Thymus (tissue), 11 donors: Measurements from ENCODE around the gene UST. TPM values are rescaled to one million over a fixed set of nuclear protein-coding genes. Genes with fewer than 3 reads are reported as not detected.
A peak's percentile ranks its signal among the peaks of the same experiment; 100 is the strongest.
"Not testable (repeated sequence)": the region's sequence is repeated elsewhere in the genome, so short reads cannot be mapped to it uniquely, and the experiment has no call there.

ENCODE experiments used
- DNase-seq, 9 donors: peaks; one replicate each; pipeline ENCODE4 v3.0.0-alpha.2; 2013; ENCODE audit warnings: low spot score in 9 of 9, low read depth in 6 of 9, missing footprints in 1 of 9
- H3K27ac ChIP-seq, 2 donors: one replicate each; pipeline ENCODE4 v1.5.1; 2013; ENCODE audit warnings: control low read depth in 1 of 2, low read depth in 1 of 2, low read length in 1 of 2, mild to moderate bottlenecking in 1 of 2, moderate library complexity in 1 of 2
- H3K27me3 ChIP-seq, 2 donors: one replicate each; pipeline ENCODE4 v1.5.1; 2013; ENCODE audit warnings: low read length in 1 of 2; ENCODE audit not compliant: control insufficient read depth in 2 of 2, insufficient read depth in 1 of 2
- H3K36me3 ChIP-seq, 2 donors: one replicate each; pipeline ENCODE4 v1.5.1; 2013; ENCODE audit warnings: low read length in 1 of 2, mild to moderate bottlenecking in 1 of 2, moderate library complexity in 1 of 2; ENCODE audit not compliant: control insufficient read depth in 2 of 2, insufficient read depth in 2 of 2
- H3K4me1 ChIP-seq, 2 donors: one replicate each; pipeline ENCODE4 v1.5.1; 2013; ENCODE audit warnings: low read length in 2 of 2; ENCODE audit not compliant: control insufficient read depth in 2 of 2, insufficient read depth in 2 of 2
- H3K4me3 ChIP-seq, 2 donors: one replicate each; pipeline ENCODE4 v1.5.1; 2013; ENCODE audit warnings: low read length in 2 of 2, control low read depth in 1 of 2, mild to moderate bottlenecking in 1 of 2
- H3K9me3 ChIP-seq, 2 donors: one replicate each; pipeline ENCODE4 v1.5.1; 2013; ENCODE audit warnings: low read length in 1 of 2, mild to moderate bottlenecking in 1 of 2; ENCODE audit not compliant: control insufficient read depth in 2 of 2, insufficient read depth in 1 of 2
- WGBS: extraction: QIAGEN DNeasy Blood & Tissue Kit; methylation state at CpG from one replicate; pipeline ENCODE4 v1.1.7; 2013; 5-methylcytosine and 5-hydroxymethylcytosine counted together
- polyA plus RNA-seq: library from polyadenylated mRNA; stranded (reverse); fragments of 200-250 nt; gene quantifications from one replicate; pipeline ENCODE4 v1.2.3, GENCODE V29; 2013
- total RNA-seq: library from RNA; stranded (reverse); fragments of 120-200 nt; gene quantifications from one replicate; pipeline ENCODE4 v1.2.4, GENCODE V29; 2013
- donor health status: healthy.

The UST gene
- total and polyA plus RNA-seq, 2 donors: 6.3 to 8.0 TPM

DNA sequence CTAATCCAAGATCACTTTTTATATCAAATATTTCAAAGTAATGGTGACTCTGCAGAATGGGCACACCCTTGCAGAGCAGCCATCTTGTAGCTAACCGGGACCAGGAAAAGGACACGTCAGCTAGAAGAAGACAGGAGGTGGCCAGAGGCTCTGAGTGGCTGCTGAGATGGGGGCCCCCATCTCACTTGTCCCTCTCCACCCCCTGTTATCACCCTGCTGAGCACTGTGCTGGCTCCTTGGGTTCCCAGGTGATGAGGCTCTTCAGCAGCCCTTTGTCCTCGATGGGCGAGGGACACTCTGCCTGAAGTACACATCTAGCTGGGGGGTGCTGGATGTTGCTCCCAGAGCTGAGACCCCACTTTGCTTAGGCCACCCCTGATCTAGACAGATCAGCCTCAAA is 126.3 kb downstream of the UST start:
- H3K4me3 ChIP-seq: no peak overlapping the region
- H3K27ac ChIP-seq: no peak overlapping the region
- no peak for DNase-seq
- H3K36me3 ChIP-seq: no peaks in the 10 kb centered on the region
- no peaks in the 10 kb centered on the region for H3K9me3 ChIP-seq
- H3K27me3 ChIP-seq: no peaks in the 10 kb centered on the region
- 99% methylated on average over 4 of the region's 4 CpGs for WGBS
- peaks cover 0 to 9% of the 10 kb centered on the region in 2 donors for H3K4me1 ChIP-seq

GRCh38 chr6:148873868-148874267 is 127.0 kb downstream of the UST start:
- H3K27me3 ChIP-seq: no peaks in the 10 kb centered on the region
- DNase-seq: no peak
- no peaks in the 10 kb centered on the region for H3K9me3 ChIP-seq
- H3K27ac ChIP-seq: no peak overlapping the region
- WGBS: 94% methylated on average over 5 of the region's 5 CpGs
- H3K4me1 ChIP-seq: peaks cover 0 to 11% of the 10 kb centered on the region in 2 donors
- no peak overlapping the region for H3K4me3 ChIP-seq
- no peaks in the 10 kb centered on the region for H3K36me3 ChIP-seq

DNA sequence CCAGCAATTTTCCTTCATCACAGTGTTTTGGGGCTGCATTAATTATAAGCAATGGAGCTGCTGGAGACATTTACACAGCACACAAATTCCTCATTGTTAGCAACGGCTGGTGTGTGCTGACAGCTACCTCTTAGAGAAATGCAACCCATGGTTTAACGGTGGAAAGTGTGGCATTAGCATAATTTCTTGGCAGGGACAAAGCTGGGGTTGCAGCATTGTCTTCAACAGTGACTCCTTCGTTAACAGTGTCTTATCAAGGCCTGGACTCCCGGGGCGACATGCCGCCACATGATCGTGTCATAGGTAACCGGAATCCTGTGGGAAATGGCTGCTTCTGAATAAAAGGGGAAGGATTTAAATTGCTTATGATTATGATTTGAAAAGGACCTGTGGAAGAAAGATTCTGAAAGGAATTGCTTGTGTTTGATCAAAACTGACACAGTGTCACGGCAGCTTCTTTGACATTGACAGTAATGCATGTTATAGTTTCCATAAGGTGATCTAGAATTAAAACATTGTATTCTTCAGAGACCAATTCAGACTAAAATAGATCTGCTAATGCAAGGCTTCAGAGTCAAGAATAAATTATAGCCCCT is 128.0 kb downstream of the UST start:
- Histone ChIP-seq H3K4me3 (no peak overlapping the region), H3K36me3 (no peaks in the 10 kb centered on the region), H3K9me3 (no peaks in the 10 kb centered on the region), H3K4me1 (peaks cover 0 to 11% of the 10 kb centered on the region in 2 donors), H3K27ac (no peak overlapping the region), H3K27me3 (no peaks in the 10 kb centered on the region)
- whole genome bisulfite sequencing: 92% methylated on average over 9 of the region's 9 CpGs
- DNase-seq: peak in 1 of 9 donors; percentile 7

DNA sequence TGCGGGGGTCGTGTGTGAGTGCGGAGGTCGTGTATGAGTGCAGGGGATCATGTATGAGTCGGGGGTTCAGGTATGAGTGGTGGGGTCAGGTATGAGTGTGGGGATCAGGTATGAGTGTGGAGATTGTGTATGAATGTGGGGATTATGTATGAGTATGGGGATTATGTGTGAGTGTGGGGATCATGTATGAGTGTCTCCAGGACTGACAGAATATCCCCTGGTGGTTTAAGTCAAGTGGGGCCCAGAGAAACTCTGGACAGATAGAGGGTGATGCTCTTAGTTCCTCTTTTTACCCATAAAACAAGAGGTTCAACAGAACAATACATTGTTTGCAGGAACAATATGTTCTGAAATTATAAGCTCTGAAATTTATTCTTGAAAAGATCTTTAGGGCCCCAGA is 131.9 kb downstream of the UST start:
- DNase-seq: no peak
- WGBS: 72% methylated on average over 5 of the region's 5 CpGs
- Histone ChIP-seq H3K36me3 (no peaks in the 10 kb centered on the region), H3K4me3 (no peak overlapping the region), H3K9me3 (no peaks in the 10 kb centered on the region), H3K27me3 (no peaks in the 10 kb centered on the region), H3K4me1 (peaks cover 0 to 17% of the 10 kb centered on the region in 2 donors), H3K27ac (no peak overlapping the region)

DNA sequence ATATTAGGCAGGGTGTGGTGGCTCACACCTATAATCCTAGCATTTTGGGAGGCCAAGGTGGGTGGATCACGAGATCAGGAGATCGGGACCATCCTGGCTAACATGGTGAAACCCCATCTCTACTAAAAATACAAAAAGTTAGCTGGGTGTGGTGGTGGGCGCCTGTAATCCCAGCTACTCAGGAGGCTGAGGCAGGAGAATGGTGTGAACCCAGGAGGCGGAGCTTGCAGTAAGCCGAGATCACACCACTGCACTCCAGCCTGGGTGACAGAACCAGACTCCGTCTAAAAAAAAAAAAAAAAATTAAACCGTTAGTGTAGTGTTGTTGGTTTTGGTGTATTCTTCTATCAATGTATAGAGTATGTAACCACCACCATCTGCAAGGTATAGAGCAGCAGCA is 133.9 kb downstream of the UST start:
- H3K27ac ChIP-seq, H3K27me3 ChIP-seq, H3K4me3 ChIP-seq, H3K36me3 ChIP-seq, H3K9me3 ChIP-seq, DNase-seq: not testable (repeated sequence)
- WGBS: 97% methylated on average over 7 of the region's 7 CpGs
- H3K4me1 ChIP-seq: peaks cover 0 to 17% of the 10 kb centered on the region in 2 donors

DNA sequence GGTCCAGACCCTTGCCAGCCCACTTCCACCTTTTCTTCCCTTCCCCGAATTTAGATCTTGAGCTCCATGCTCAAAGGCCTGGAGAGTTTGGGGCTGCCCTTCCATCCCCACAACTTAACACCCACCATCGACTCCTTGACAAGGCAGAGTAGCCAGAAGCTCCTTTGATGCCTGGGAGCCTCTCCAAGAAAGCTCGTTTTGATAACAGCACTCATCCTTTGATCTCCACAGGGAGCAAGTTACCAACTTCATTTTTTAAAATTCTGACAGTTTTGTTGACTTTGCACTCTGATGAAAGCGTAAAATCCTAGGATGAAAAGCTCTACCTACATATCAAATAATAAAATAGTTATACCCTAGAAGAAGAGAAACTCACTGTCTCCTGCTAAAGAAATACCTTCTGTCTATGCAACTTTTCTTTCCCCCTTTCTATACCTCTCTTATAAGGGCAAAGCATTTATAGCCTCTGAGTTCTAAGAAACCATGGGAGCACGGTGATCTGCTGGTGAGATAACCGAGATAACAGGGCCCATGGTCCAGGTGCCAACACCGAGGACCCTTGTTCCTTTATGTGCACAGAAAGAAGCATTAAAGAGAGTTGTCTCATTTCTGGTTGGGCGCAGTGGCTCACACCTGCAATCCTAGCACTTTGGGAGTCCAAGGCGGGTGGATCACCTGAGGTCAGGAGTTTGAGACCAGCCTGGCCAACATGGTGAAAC is 134.9 kb downstream of the UST start:
- Histone ChIP-seq H3K36me3 (no peaks in the 10 kb centered on the region), H3K4me3 (no peak overlapping the region), H3K4me1 (peaks cover 3 to 17% of the 10 kb centered on the region in 2 donors), H3K27me3 (no peaks in the 10 kb centered on the region), H3K9me3 (no peaks in the 10 kb centered on the region), H3K27ac (peak overlapping the region in 1 of 2 donors; percentile 44)
- DNase-seq: no peak
- WGBS: 66% methylated on average over 9 of the region's 9 CpGs

- 63% methylated on average over 2 of the region's 2 CpGs for WGBS
- Histone ChIP-seq H3K27me3 (no peaks in the 10 kb centered on the region), H3K4me1 (peaks cover 3 to 17% of the 10 kb centered on the region in 2 donors), H3K4me3 (no peak overlapping the region), H3K36me3 (no peaks in the 10 kb centered on the region), H3K27ac (no peak overlapping the region), H3K9me3 (no peaks in the 10 kb centered on the region)
- no peak for DNase-seq
These were observed 136.4 kb downstream of the UST start for GRCh38 chr6:148883270-148883669.

- Histone ChIP-seq H3K4me3 (no peak overlapping the region), H3K27me3 (no peaks in the 10 kb centered on the region), H3K27ac (no peak overlapping the region), H3K4me1 (peaks cover 3 to 14% of the 10 kb centered on the region in 2 donors), H3K9me3 (no peaks in the 10 kb centered on the region), H3K36me3 (no peaks in the 10 kb centered on the region)
- DNase-seq: no peak
- WGBS: 92% methylated on average over 2 of the region's 2 CpGs
These were observed 137.6 kb downstream of the UST start for GRCh38 chr6:148884461-148884860.

- no peaks in the 10 kb centered on the region for H3K27me3 ChIP-seq
- no peak overlapping the region for H3K27ac ChIP-seq
- DNase-seq: no peak
- 96% methylated on average over 6 of the region's 6 CpGs for WGBS
- H3K36me3 ChIP-seq: no peaks in the 10 kb centered on the region
- no peak overlapping the region for H3K4me3 ChIP-seq
- H3K9me3 ChIP-seq: no peaks in the 10 kb centered on the region
- H3K4me1 ChIP-seq: peaks cover 3 to 12% of the 10 kb centered on the region in 2 donors
These were observed 138.5 kb downstream of the UST start for GRCh38 chr6:148885136-148885865.
